GM18873 (cell line): ENCODE data around the gene FANCM.
"Not testable (repeated sequence)": the region's sequence is repeated elsewhere in the genome, so short reads cannot be mapped to it uniquely, and the experiment has no call there.

Experiments
- ATAC-seq: cut with Tn5 transposase; IDR thresholded peaks from one replicate; pipeline ENCODE4 v1.9.1; 2021; ENCODE audit warnings: mild to moderate bottlenecking, moderate library complexity, moderate number of reproducible peaks; ENCODE audit not compliant: unreplicated experiment, low FRiP score

Gene FANCM

GRCh38 chr14:45142083-45142482, 6.4 kb downstream of the FANCM start:
- ATAC-seq: not testable (repeated sequence)

- no peak for ATAC-seq
Observed at GRCh38 chr14:45144658-45145057, 8.9 kb downstream of the FANCM start.

GRCh38 chr14:45145214-45145613, 9.5 kb downstream of the FANCM start:
- no peak for ATAC-seq

- ATAC-seq: no peak
Observed at GRCh38 chr14:45149602-45150001, 13.9 kb downstream of the FANCM start.

- ATAC-seq: no peak
Observed at GRCh38 chr14:45150386-45150890, 14.7 kb downstream of the FANCM start.

GRCh38 chr14:45156067-45156466, 20.3 kb downstream of the FANCM start:
- ATAC-seq: peak; percentile 58

- no peak for ATAC-seq
Observed at GRCh38 chr14:45169906-45170305, 34.2 kb downstream of the FANCM start.

- no peak for ATAC-seq
Observed at GRCh38 chr14:45177076-45177475, 41.3 kb downstream of the FANCM start.

- no peak for ATAC-seq
Observed at GRCh38 chr14:45181329-45181728, 45.6 kb downstream of the FANCM start.

- ATAC-seq: no peak
Observed at GRCh38 chr14:45181806-45182205, 46.1 kb downstream of the FANCM start.

- ATAC-seq: no peak
Observed at GRCh38 chr14:45185100-45185814, 49.5 kb downstream of the FANCM start.

- ATAC-seq: no peak
Observed at GRCh38 chr14:45194964-45195363, 59.2 kb downstream of the FANCM start.

- ATAC-seq: no peak
Observed at GRCh38 chr14:45198551-45198950, 62.8 kb downstream of the FANCM start.

- ATAC-seq: no peak
Observed at GRCh38 chr14:45199230-45199629, 63.5 kb downstream of the FANCM start.

- ATAC-seq: peak; percentile 52
Observed at GRCh38 chr14:45201905-45202304, 66.2 kb downstream of the FANCM start.

GRCh38 chr14:45204241-45204640, 68.5 kb downstream of the FANCM start:
- no peak for ATAC-seq

- no peak for ATAC-seq
Observed at GRCh38 chr14:45210159-45210558, 74.4 kb downstream of the FANCM start.

- no peak for ATAC-seq
Observed at GRCh38 chr14:45211295-45211694, 75.6 kb downstream of the FANCM start.

GRCh38 chr14:45212231-45212630, 76.5 kb downstream of the FANCM start:
- ATAC-seq: no peak

GRCh38 chr14:45213716-45214115, 78.0 kb downstream of the FANCM start:
- ATAC-seq: not testable (repeated sequence)

GRCh38 chr14:45214341-45214740, 78.6 kb downstream of the FANCM start:
- not testable (repeated sequence) for ATAC-seq

GRCh38 chr14:45222485-45223262, 86.9 kb downstream of the FANCM start:
- no peak for ATAC-seq
